Esophagus muscularis mucosa (tissue), 3 donors: Measurements from ENCODE around the gene CDH4.

Experiments
- CTCF ChIP-seq, 3 experiments: fragments of 200-600 bp in 2 of 3; fragments of 450-650 bp in 1 of 3; sonication (generic) in 2 of 3; IDR thresholded peaks; one replicate each; pipeline ENCODE4 v1.5.1; 2017 to 2019; ENCODE audit warnings: antibody characterized with exemption in 3 of 3, mild to moderate bottlenecking in 2 of 3, moderate library complexity in 1 of 3
- POLR2AphosphoS5 ChIP-seq, 2 donors: sonication (generic); formaldehyde crosslinking; IDR thresholded peaks; one replicate each; pipeline ENCODE4 v1.6.1; 2017; ENCODE audit warnings: antibody characterized with exemption in 2 of 2

GRCh38 chr20:61661583-61661982 lies 409.5 kb downstream of the CDH4 start:
- TF ChIP-seq POLR2AphosphoS5 (IDR thresholded peaks at IDR 0.05) (no peak), CTCF (IDR thresholded peaks at IDR 0.05) (no peak)
